Stomach (tissue), 9 donors: Measurements from ENCODE around the gene MRPL51. TPM values are rescaled to one million over a fixed set of nuclear protein-coding genes. Genes with fewer than 3 reads are reported as not detected.
A peak's percentile ranks its signal among the peaks of the same experiment; 100 is the strongest.

Source experiments
- DNase-seq, 2 donors: peaks; one replicate each; pipeline versions ENCODE4 v3.0.0 to v3.0.0-alpha.2; 2013 to 2019
- H3K27ac ChIP-seq, 5 donors: fragments of 200-600 bp in 4 of 5; sonication (generic) in 4 of 5; one replicate each; pipeline ENCODE4 v1.5.1; 2013 to 2019; ENCODE audit warnings: mild to moderate bottlenecking in 1 of 5, moderate library complexity in 1 of 5
- H3K27me3 ChIP-seq, 3 donors: fragments of 200-600 bp; sonication (generic); one replicate each; pipeline ENCODE4 v1.5.1; 2017 to 2019; ENCODE audit warnings: mixed run types in 1 of 3
- H3K36me3 ChIP-seq, 4 donors: fragments of 200-600 bp; sonication (generic); 1 replicate in 3 of 4; 2 replicates in 1 of 4; pipeline ENCODE4 v1.5.1; 2016 to 2019
- H3K4me1 ChIP-seq, 4 donors: fragments of 200-600 bp; sonication (generic); one replicate each; pipeline ENCODE4 v1.5.1; 2016 to 2019
- H3K4me3 ChIP-seq, 4 donors: fragments of 200-600 bp; sonication (generic) in 3 of 4; one replicate each; pipeline ENCODE4 v1.5.1; 2016 to 2019; ENCODE audit warnings: mild to moderate bottlenecking in 1 of 4
- H3K9me3 ChIP-seq, 4 donors: fragments of 200-600 bp; sonication (generic); one replicate each; pipeline ENCODE4 v1.5.1; 2016 to 2019
- EP300 ChIP-seq: sonication (generic); formaldehyde crosslinking; IDR thresholded peaks from one replicate; pipeline ENCODE4 v1.6.1; 2017; ENCODE audit warnings: antibody characterized with exemption
- POLR2A ChIP-seq, 4 donors: fragments of 450-650 bp; IDR thresholded peaks; one replicate each; pipeline ENCODE4 v1.6.1; 2016; ENCODE audit warnings: antibody characterized with exemption in 4 of 4, control low read depth in 2 of 4, mild to moderate bottlenecking in 1 of 4, moderate library complexity in 1 of 4
- POLR2AphosphoS5 ChIP-seq, 3 donors: sonication (generic); formaldehyde crosslinking; IDR thresholded peaks; one replicate each; pipeline ENCODE4 v1.6.1; 2016; ENCODE audit warnings: antibody characterized with exemption in 3 of 3
- WGBS, 5 donors: extraction: QIAGEN DNeasy Blood & Tissue Kit in 3 of 5; methylation state at CpG; one replicate each; pipeline versions ENCODE4 v1.1.5 to v1.1.7; 2013 to 2018; 5-methylcytosine and 5-hydroxymethylcytosine counted together
- intact Hi-C: fragments of 100-400 bp; cut with DNase I; formaldehyde crosslinking; loops from one replicate; pipeline ENCODE4 v1.15.1; 2023; ENCODE audit warnings: low total_unique reads
- polyA plus RNA-seq, 3 donors: library from polyadenylated mRNA; stranded (reverse); fragments of 200-250 nt; gene quantifications; one replicate each; pipeline ENCODE4 v1.2.3, GENCODE V29; 2013
- total RNA-seq, 5 donors: library from RNA; depleted of rRNA; stranded (reverse); fragments of >200 nt; gene quantifications; one replicate each; pipeline versions ENCODE4 v1.1.0 to v1.2.3, GENCODE V29; 2014 to 2016
- TF ChIP-seq, protein P1 (sequence below), 7 experiments: fragments of 450-650 bp in 4 of 7; fragments of 200-600 bp in 3 of 7; sonication (generic) in 3 of 7; IDR thresholded peaks; one replicate each; pipeline ENCODE4 v1.5.1; 2016 to 2019; ENCODE audit warnings: antibody characterized with exemption in 7 of 7, control low read depth in 2 of 7, mild to moderate bottlenecking in 1 of 7
- donor health status: healthy with polysubstance abuse.
- donor health status: Bipolar disorder and iron deficiency.
- donor health status: healthy.

MRPL51 gene
- total and polyA plus RNA-seq, 8 donors: 26.8 to 146 (median 88.4) TPM

DNA sequence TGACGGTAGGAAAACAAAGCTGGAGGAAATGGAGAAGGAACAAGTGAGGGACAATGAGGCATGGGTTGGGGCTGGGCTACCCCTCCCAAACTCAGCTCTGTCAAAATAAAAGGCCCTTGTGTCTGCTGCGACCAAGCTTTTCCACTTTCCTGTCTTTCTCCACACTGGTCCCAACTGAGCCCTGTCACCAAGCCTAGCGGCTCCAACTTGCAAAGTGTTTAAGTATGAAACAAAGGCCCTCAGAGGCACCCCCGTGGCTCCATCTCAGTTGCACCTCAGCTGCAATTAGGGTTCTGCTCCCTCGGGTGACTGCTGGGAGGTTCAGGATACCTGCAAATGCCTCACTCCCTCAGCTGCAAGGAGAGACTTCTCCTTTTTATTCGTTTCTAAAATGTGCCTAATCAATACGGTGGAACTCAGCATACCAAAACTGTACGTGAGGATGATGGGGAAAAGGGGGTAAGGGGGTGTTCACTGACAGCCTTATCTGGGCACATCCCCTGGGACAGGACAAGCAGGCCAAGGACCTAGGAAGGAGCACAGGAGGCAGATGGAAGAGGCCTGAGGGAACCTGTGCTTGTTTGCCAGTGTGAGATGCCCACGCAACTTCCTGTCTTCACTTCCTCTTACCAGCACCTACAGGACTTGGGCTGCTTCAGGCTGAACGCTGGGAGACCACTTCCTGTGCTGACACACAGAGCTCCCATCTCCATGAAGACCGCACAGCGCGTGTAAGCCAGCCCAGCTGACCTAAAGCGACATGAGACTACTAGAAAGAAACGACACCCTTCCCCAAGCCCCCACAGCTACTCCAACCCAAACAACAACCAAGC, 31.4 kb downstream of the MRPL51 start:
- TF ChIP-seq, protein P1, sequence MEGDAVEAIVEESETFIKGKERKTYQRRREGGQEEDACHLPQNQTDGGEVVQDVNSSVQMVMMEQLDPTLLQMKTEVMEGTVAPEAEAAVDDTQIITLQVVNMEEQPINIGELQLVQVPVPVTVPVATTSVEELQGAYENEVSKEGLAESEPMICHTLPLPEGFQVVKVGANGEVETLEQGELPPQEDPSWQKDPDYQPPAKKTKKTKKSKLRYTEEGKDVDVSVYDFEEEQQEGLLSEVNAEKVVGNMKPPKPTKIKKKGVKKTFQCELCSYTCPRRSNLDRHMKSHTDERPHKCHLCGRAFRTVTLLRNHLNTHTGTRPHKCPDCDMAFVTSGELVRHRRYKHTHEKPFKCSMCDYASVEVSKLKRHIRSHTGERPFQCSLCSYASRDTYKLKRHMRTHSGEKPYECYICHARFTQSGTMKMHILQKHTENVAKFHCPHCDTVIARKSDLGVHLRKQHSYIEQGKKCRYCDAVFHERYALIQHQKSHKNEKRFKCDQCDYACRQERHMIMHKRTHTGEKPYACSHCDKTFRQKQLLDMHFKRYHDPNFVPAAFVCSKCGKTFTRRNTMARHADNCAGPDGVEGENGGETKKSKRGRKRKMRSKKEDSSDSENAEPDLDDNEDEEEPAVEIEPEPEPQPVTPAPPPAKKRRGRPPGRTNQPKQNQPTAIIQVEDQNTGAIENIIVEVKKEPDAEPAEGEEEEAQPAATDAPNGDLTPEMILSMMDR (IDR thresholded peaks at IDR 0.05): no peak
- TF ChIP-seq EP300 (no peak), POLR2AphosphoS5 (IDR thresholded peaks at IDR 0.05) (peak in 1 of 3 donors; percentile 33), POLR2A (IDR thresholded peaks at IDR 0.05) (no peak)
- 60 to 80% (median 72%) methylated on average over 15 of the region's 15 CpGs for WGBS, 5 donors
- intact Hi-C loops: loop anchor here (5.0 to 10.0 kb wide), 2 partner anchors 34 to 137 kb away; no protein-coding TSS in a partner anchor
- peaks cover 79 to 98% (median 96%) of the 10 kb centered on the region in 4 donors for H3K36me3 ChIP-seq
- no peak overlapping the region for H3K4me3 ChIP-seq
- H3K27ac ChIP-seq: peak overlapping the region; percentile 22 to 75 (median 64)
- no peaks in the 10 kb centered on the region for H3K27me3 ChIP-seq
- peaks cover 0 to 59% (median 13%) of the 10 kb centered on the region in 4 donors for H3K4me1 ChIP-seq
- DNase-seq: peak; percentile 62 to 82
- H3K9me3 ChIP-seq: no peaks in the 10 kb centered on the region

DNA sequence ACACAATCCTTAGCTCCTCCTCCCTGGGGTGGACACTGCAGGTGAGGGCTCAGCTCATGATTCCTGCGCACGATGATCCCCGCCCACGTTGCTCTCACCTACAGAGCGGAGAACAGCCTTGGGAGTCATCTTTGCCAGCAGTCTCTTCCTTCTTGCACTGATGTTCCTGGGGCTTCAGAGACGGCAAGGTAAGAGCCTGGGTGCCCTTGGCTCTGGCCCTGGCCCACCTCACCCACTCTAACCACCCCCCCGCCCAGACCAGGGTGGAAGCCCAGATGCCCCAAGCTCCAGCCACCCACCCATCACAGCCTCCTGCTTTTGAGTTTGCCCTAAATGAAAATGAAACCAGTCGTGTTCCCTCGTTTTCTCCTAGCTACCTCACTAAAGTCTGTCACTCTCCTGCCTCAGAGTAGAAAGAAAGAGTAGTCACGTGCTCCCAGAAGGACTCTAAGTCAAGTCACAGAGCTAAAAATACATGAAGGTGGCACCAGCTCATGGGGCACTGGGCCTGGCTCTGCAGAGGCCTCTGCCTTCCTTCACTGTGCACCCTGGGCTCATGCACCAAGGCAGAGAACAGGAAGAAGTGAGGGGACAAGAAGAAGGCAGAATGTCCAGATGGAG, 32.2 kb downstream of the MRPL51 start:
- no peak for DNase-seq
- TF ChIP-seq POLR2AphosphoS5 (IDR thresholded peaks at IDR 0.05): no peak
- peaks cover 80 to 98% (median 94%) of the 10 kb centered on the region in 4 donors for H3K36me3 ChIP-seq
- H3K27ac ChIP-seq: peak overlapping the region in 4 of 5 donors; percentile 58 to 75 (median 70)
- H3K27me3 ChIP-seq: no peaks in the 10 kb centered on the region
- peaks cover 0 to 52% (median 11%) of the 10 kb centered on the region in 4 donors for H3K4me1 ChIP-seq
- no peak overlapping the region for H3K4me3 ChIP-seq
- 74 to 81% (median 78%) methylated on average over 10 of the region's 10 CpGs for WGBS, 5 donors
- H3K9me3 ChIP-seq: no peaks in the 10 kb centered on the region
- intact Hi-C loops: loop anchor here (5.0 to 10.0 kb wide), 2 partner anchors 34 to 136 kb away; no protein-coding TSS in a partner anchor

GRCh38 chr12:6459004-6459337, 34.1 kb downstream of the MRPL51 start:
- Histone ChIP-seq H3K27ac (no peak overlapping the region), H3K4me3 (no peak overlapping the region), H3K36me3 (peaks cover 78 to 97% (median 95%) of the 10 kb centered on the region in 4 donors), H3K4me1 (peaks cover 0 to 42% (median 11%) of the 10 kb centered on the region in 4 donors), H3K27me3 (no peaks in the 10 kb centered on the region), H3K9me3 (no peaks in the 10 kb centered on the region)
- DNase-seq: no peak
- 86 to 95% (median 90%) methylated on average over 2 of the region's 2 CpGs for WGBS, 5 donors
- TF ChIP-seq POLR2AphosphoS5 (IDR thresholded peaks at IDR 0.05) (no peak), POLR2A (IDR thresholded peaks at IDR 0.05) (no peak), EP300 (no peak)
- TF ChIP-seq, protein P1 (IDR thresholded peaks at IDR 0.05): no peak
- intact Hi-C loops: no loop called here

GRCh38 chr12:6458281-6459003, 34.6 kb downstream of the MRPL51 start:
- intact Hi-C loops: no loop called here
- Histone ChIP-seq H3K9me3 (no peaks in the 10 kb centered on the region), H3K4me1 (peaks cover 0 to 41% (median 15%) of the 10 kb centered on the region in 4 donors), H3K27ac (no peak overlapping the region), H3K27me3 (no peaks in the 10 kb centered on the region), H3K4me3 (no peak overlapping the region), H3K36me3 (peaks cover 77 to 97% (median 95%) of the 10 kb centered on the region in 4 donors)
- DNase-seq: no peak
- WGBS, 5 donors: 89 to 94% (median 93%) methylated on average over 14 of the region's 14 CpGs
- TF ChIP-seq POLR2A (IDR thresholded peaks at IDR 0.05) (no peak), EP300 (no peak), POLR2AphosphoS5 (IDR thresholded peaks at IDR 0.05) (no peak)
- TF ChIP-seq, protein P1 (IDR thresholded peaks at IDR 0.05): no peak
